Glutamatergic neuron (in vitro differentiated cells): Measurements from ENCODE around the gene NLRP1. TPM values are rescaled to one million over a fixed set of nuclear protein-coding genes. Genes with fewer than 3 reads are reported as not detected.

Source experiments
- DNase-seq: peaks from one replicate; pipeline ENCODE4 v3.0.0; 2022
- H3K27ac Mint-ChIP-seq: one replicate; pipeline ENCODE4 v1.8.0; 2020; ENCODE audit warnings: mild to moderate bottlenecking, mixed read lengths, inconsistent platforms; ENCODE audit not compliant: unreplicated experiment
- H3K27me3 Mint-ChIP-seq: one replicate; pipeline ENCODE4 v1.8.0; 2020; ENCODE audit warnings: mild to moderate bottlenecking, moderate library complexity, mixed read lengths, inconsistent platforms; ENCODE audit not compliant: unreplicated experiment
- H3K36me3 Mint-ChIP-seq: one replicate; pipeline ENCODE4 v1.8.0; 2020; ENCODE audit warnings: mild to moderate bottlenecking, mixed read lengths, inconsistent platforms; ENCODE audit not compliant: unreplicated experiment
- H3K4me1 Mint-ChIP-seq: one replicate; pipeline ENCODE4 v1.8.0; 2020; ENCODE audit warnings: mild to moderate bottlenecking, low read depth, mixed read lengths, inconsistent platforms; ENCODE audit not compliant: unreplicated experiment
- H3K4me3 Mint-ChIP-seq: one replicate; pipeline ENCODE4 v1.8.0; 2020; ENCODE audit warnings: mild to moderate bottlenecking, mixed read lengths, inconsistent platforms; ENCODE audit not compliant: unreplicated experiment
- H3K9me3 Mint-ChIP-seq: one replicate; pipeline ENCODE4 v1.8.0; 2020; ENCODE audit warnings: mild to moderate bottlenecking, moderate library complexity, mixed read lengths, inconsistent platforms; ENCODE audit not compliant: unreplicated experiment
- CTCF ChIP-seq: fragments of 200-600 bp; sonication (generic); IDR thresholded peaks from one replicate; pipeline ENCODE4 v1.5.0; 2021; ENCODE audit not compliant: partially characterized antibody, unreplicated experiment
- total RNA-seq: library from RNA; stranded (reverse); fragmentation: NEBNext Ultra II Directional; extraction: Animal tissue kit (Norgen Biotek cat#: 25700); gene quantifications from one replicate; pipeline ENCODE4 v1.2.1, GENCODE V29; 2021; ENCODE audit not compliant: unreplicated experiment

The NLRP1 gene
- total RNA-seq, 1 donor from 2014 or later = 69.5 TPM

GRCh38 chr17:5492970-5493369, 91.3 kb downstream of the NLRP1 start:
- no peaks in the 10 kb centered on the region for H3K4me1 Mint-ChIP-seq
- H3K9me3 Mint-ChIP-seq = no peaks in the 10 kb centered on the region
- no peak overlapping the region for H3K27ac Mint-ChIP-seq
- no peak for DNase-seq
- H3K4me3 Mint-ChIP-seq = no peak overlapping the region
- peaks cover 6% of the 10 kb centered on the region for H3K36me3 Mint-ChIP-seq
- H3K27me3 Mint-ChIP-seq = no peaks in the 10 kb centered on the region
- TF ChIP-seq CTCF = no peak

GRCh38 chr17:5488752-5489151, 95.6 kb downstream of the NLRP1 start:
- Mint-ChIP-seq H3K27ac (no peak overlapping the region), H3K27me3 (peaks cover 3% of the 10 kb centered on the region), H3K36me3 (peaks cover 5% of the 10 kb centered on the region), H3K4me3 (no peak overlapping the region), H3K4me1 (peaks cover 7% of the 10 kb centered on the region), H3K9me3 (peaks cover 6% of the 10 kb centered on the region)
- no peak for DNase-seq
- TF ChIP-seq CTCF = no peak

DNA sequence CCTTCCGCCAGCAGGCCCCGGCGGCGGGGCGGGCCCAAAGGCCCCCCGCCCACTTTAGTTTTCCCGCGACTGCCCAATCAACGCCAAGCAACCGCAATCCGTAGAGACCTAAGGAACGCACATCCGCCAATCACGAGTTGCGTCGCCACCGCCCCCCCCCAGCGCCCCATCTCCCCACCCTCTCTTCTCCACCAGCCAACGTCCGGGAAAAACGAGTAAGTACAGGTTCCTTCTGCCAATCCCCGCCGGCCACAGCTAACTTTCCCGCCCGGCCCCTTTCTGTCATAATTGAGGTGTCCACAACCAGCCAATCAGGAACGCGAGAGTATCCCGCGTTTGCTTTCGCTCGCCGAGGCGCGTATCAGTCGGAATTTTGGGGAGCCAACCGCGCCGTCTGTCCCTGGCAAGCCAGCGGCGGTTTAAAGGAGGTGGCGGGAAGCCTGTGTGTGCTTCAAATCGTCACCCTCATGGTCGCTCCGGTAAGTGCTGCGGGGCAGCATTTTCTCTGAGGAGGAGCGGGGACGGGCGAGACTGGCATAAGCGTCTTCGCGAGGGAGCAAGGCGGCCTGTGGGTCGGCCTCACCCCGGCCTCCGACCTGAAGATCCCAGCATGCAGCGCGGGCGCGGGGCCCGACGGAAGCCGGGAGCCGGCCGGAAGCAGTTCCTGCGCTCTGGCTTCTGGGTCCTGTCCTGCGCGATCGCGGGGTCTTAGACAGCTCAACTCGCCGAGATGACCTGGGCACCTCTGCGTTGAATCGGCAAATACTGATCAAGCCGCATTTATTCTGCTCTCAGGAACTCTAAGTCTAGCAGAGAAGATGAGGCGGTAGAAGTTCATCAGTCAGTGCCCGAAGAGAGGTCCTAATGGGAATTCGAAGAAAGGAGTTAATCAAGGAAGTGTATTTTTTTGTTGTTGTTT, 97.8 kb downstream of the NLRP1 start, which contains the start of gene MIS12:
TSS of gene MIS12 (plus strand) at position 361 of the 919 bp plus-strand sequence. CDS start 2,297 bp downstream, outside the sequence.
- peak within 1 kb of the TSS; percentile 100 for H3K4me3 Mint-ChIP-seq
- H3K36me3 Mint-ChIP-seq = no peaks in the 10 kb centered on the region
- peaks cover 3% of the 10 kb centered on the region for H3K27me3 Mint-ChIP-seq
- TF ChIP-seq CTCF = no peak
- peak within 1 kb of the TSS; percentile 93 for H3K27ac Mint-ChIP-seq
- peaks cover 6% of the 10 kb centered on the region for H3K9me3 Mint-ChIP-seq
- H3K4me1 Mint-ChIP-seq = peaks cover 7% of the 10 kb centered on the region
- DNase-seq = peak; percentile 94

DNA sequence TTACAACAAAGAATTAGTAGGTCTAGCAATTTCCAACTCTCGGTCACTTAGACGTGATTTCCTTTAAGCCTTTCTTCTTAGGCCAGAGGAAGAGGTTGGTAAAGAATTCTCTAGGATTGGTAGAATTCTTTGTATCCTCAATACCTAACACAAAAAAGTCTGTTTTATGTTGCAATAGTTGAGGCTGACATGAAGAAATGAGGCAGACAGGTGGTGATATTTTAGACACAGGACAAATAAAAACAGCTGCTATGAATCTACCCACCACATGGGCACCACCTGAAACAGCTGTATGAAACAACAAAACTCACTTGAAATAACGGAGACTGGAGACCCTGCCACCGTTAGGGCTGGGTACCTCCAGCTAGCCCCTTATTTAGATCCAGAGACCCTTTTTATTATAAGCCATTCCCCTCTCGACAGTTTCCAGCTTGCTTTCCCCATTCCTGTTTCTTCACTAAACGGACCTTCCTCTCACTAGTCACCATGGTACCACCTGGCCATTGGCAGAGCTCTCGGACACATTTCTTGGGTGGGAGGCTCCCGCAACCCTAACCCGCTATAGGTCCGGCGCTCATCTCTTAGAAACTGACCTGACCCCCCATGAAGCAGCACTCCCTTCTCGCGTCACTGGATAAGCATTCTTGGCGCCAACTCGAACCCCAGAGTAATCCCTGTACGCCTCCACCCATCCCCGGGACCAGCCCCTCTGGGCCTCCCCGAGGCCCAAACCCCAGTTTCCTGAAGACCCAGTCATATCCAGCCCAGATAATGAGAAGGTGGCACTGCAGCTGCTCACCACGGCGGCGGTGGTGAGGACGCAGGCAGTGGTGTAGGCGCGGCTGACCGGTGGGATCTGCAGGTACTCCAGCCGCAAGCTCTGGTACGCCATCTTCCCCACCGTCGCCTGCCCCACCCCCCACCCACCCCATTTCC, 98.8 kb downstream of the NLRP1 start, which contains the start of gene DERL2:
TSS of gene DERL2 (minus strand) at position 909 of the 936 bp plus-strand sequence. CDS start at position 892, 17 bp downstream.
- Mint-ChIP-seq H3K27me3 (peaks cover 3% of the 10 kb centered on the region), H3K4me1 (peaks cover 7% of the 10 kb centered on the region), H3K27ac (peak within 1 kb of the TSS; percentile 93), H3K4me3 (peak within 1 kb of the TSS; percentile 100), H3K9me3 (peaks cover 6% of the 10 kb centered on the region), H3K36me3 (no peaks in the 10 kb centered on the region)
- DNase-seq = no peak
- TF ChIP-seq CTCF = no peak
